ENCODE results near the gene ATR.

- no peak for TF ChIP-seq PHF20 (IDR thresholded peaks at IDR 0.05; ENCODE audit: partially characterized antibody)
- no peak for TF ChIP-seq EZH2 (IDR thresholded peaks at IDR 0.05; ENCODE audit: borderline replicate concordance, low read depth, low read length)
- TF ChIP-seq SRF (CRISPR knock-in tag; IDR thresholded peaks at IDR 0.05): no peak
- no peak for TF ChIP-seq BRCA1 (IDR thresholded peaks at IDR 0.05)
- TF ChIP-seq BRCA1 (CRISPR knock-in tag; IDR thresholded peaks at IDR 0.05): no peak
- TF ChIP-seq GABPB1 (CRISPR knock-in tag; IDR thresholded peaks at IDR 0.05): no peak
- TF ChIP-seq ARNT (IDR thresholded peaks at IDR 0.05): no peak
- no peak for TF ChIP-seq CTCF (IDR thresholded peaks at IDR 0.05 in 2 of 3, conservative IDR thresholded peaks at IDR 0.05 in 1 of 3; ENCODE audit: insufficient read depth in 2 of 3, low read depth in 1 of 3, low read length in 3 of 3)
- no peak for TF ChIP-seq STAG1 (CRISPR knock-in tag; IDR thresholded peaks at IDR 0.05; ENCODE audit: borderline replicate concordance)
Observed at GRCh38 chr3:142614059-142614626, 35.6 kb upstream of the ATR start.
